ENCODE results near the gene ASB1. TPM values are rescaled to one million over a fixed set of nuclear protein-coding genes. Genes with fewer than 3 reads are reported as not detected.

The ASB1 gene, protein sequence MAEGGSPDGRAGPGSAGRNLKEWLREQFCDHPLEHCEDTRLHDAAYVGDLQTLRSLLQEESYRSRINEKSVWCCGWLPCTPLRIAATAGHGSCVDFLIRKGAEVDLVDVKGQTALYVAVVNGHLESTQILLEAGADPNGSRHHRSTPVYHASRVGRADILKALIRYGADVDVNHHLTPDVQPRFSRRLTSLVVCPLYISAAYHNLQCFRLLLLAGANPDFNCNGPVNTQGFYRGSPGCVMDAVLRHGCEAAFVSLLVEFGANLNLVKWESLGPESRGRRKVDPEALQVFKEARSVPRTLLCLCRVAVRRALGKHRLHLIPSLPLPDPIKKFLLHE
- 24.6 and 38.3 TPM in 2 replicates for total RNA-seq (ENCODE audit: low replicate concordance)

GRCh38 chr2:238426568-238427434, at the start of gene ASB1:
Gene ASB1, plus strand, starts transcription at chr2:238426927. Its CDS starts 144 bp downstream, at chr2:238427071.

Other genes starting within 250 kb of the ASB1 start
- 15.4 and 24.5 TPM in 2 replicates for gene ILKAP, start 223.2 kb upstream of the ASB1 start, total RNA-seq (ENCODE audit: low replicate concordance)
- 1.7 TPM in 1 of 2 replicates, not detected in the other for gene HES6, start 186.9 kb upstream of the ASB1 start, total RNA-seq (ENCODE audit: low replicate concordance)
- 2.6 and 3.3 TPM in 2 replicates for gene PER2, start 138.3 kb upstream of the ASB1 start, total RNA-seq (ENCODE audit: low replicate concordance)
- 7.9 and 24.2 TPM in 2 replicates for gene TRAF3IP1, start 106.4 kb upstream of the ASB1 start, total RNA-seq (ENCODE audit: low replicate concordance)